NOMO-1 (cell line): ENCODE results near the gene NDNF.

Experiments
- DNase-seq, 2 experiments: peaks; one replicate each; lab custom pipeline; 2025; ENCODE audit not compliant: unreplicated experiment in 2 of 2; lab: John Stamatoyannopoulos, UW

Gene NDNF

GRCh38 chr4:121070696-121071639 is 1.4 kb downstream of the NDNF start:
- peak in 1 of 2 experiments; percentile 16 for DNase-seq

- no peak for DNase-seq
Observed at GRCh38 chr4:121070274-121070673, 2.1 kb downstream of the NDNF start.

- DNase-seq, result no peak
Observed at GRCh38 chr4:121069430-121069829, 2.9 kb downstream of the NDNF start.

- DNase-seq, result no peak
Observed at GRCh38 chr4:121064482-121064881, 7.9 kb downstream of the NDNF start.

GRCh38 chr4:121062521-121062920 is 9.8 kb downstream of the NDNF start:
- DNase-seq, result peak; percentile 56 to 77

- no peak for DNase-seq
Observed at GRCh38 chr4:121061861-121062260, 10.5 kb downstream of the NDNF start.

- DNase-seq, result no peak
Observed at GRCh38 chr4:121061215-121061614, 11.1 kb downstream of the NDNF start.

GRCh38 chr4:121057466-121057922 is 14.8 kb downstream of the NDNF start:
- DNase-seq, result no peak

- no peak for DNase-seq
Observed at GRCh38 chr4:121056066-121056465, 16.3 kb downstream of the NDNF start.

- no peak for DNase-seq
Observed at GRCh38 chr4:121054373-121054772, 18.0 kb downstream of the NDNF start.

- DNase-seq, result no peak
Observed at GRCh38 chr4:121053601-121054143, 18.7 kb downstream of the NDNF start.

GRCh38 chr4:121050300-121050699 is 22.0 kb downstream of the NDNF start:
- peak in 1 of 2 experiments; percentile 20 for DNase-seq

GRCh38 chr4:121049072-121049599 is 23.2 kb downstream of the NDNF start:
- no peak for DNase-seq

GRCh38 chr4:121048165-121048564 is 24.2 kb downstream of the NDNF start:
- DNase-seq, result no peak

GRCh38 chr4:121041307-121042090 is 30.8 kb downstream of the NDNF start:
- DNase-seq, result no peak

GRCh38 chr4:121034017-121034416 is 38.3 kb downstream of the NDNF start:
- DNase-seq, result peak; percentile 17 to 47

- no peak for DNase-seq
Observed at GRCh38 chr4:121030711-121031110, 41.6 kb downstream of the NDNF start.

GRCh38 chr4:121030131-121030530 is 42.2 kb downstream of the NDNF start:
- DNase-seq, result no peak

- no peak for DNase-seq
Observed at GRCh38 chr4:121026034-121026433, 46.3 kb downstream of the NDNF start.

GRCh38 chr4:121025540-121025939 is 46.8 kb downstream of the NDNF start:
- DNase-seq, result no peak

GRCh38 chr4:121018543-121018942 is 53.8 kb downstream of the NDNF start:
- DNase-seq, result no peak
